ENCODE results near the gene AMER3.

GRCh38 chr2:130787841-130788240 lies 32.5 kb downstream of the AMER3 start:
- TF ChIP-seq CTCF (IDR thresholded peaks at IDR 0.05; ENCODE audit: borderline replicate concordance, extremely low read depth, low read length, poor library complexity, severe bottlenecking) (no peak), EZH2 (IDR thresholded peaks at IDR 0.05; ENCODE audit: borderline replicate concordance, low read depth, low read length, severe bottlenecking) (no peak)

Data from DND-41 (cell line).